ENCODE data around the gene KRTAP10-4. TPM values are rescaled to one million over a fixed set of nuclear protein-coding genes. Genes with fewer than 3 reads are reported as not detected.

The KRTAP10-4 gene
- total and polyA plus RNA-seq, 10 of the 15 experiments (the other 5 are each of a cell fraction or from before 2014, with no cell fraction given) = not detected

GRCh38 chr21:44535963-44536362 lies 37.6 kb upstream of the KRTAP10-4 start (continued):
- no peak for TF ChIP-seq CBX3 (IDR thresholded peaks at IDR 0.05; ENCODE audit: borderline replicate concordance, low read depth)

- CTCF ChIA-PET = no interaction called here
- intact Hi-C loops (cut with micrococcal nuclease; ENCODE audit: unreplicated experiment) (no loop called here), in situ Hi-C loops (cut with MboI) (no loop called here)
- DNase-seq (ENCODE audit: low read depth, low spot score) (no peak), ATAC-seq (no peak), FAIRE-seq (no peak)
- H3K27ac ChIP-seq (ENCODE audit: control insufficient read depth, insufficient read depth) = no peak overlapping the region
- H4K20me1 ChIP-seq (ENCODE audit: control insufficient read depth, insufficient read depth) = no peaks in the 10 kb centered on the region
- no peak overlapping the region for H3K9ac ChIP-seq (ENCODE audit: control insufficient read depth, insufficient read depth, low read length)
- no peaks in the 10 kb centered on the region for H3K79me2 ChIP-seq (ENCODE audit: control insufficient read depth, insufficient read depth, low read length)
- H2AFZ ChIP-seq (ENCODE audit: control insufficient read depth, low read depth, low read length) = no peak overlapping the region
- 61% methylated on average over 31 of the region's 33 CpGs for WGBS (ENCODE audit: insufficient coverage, insufficient replicate concordance, low lambda C conversion rate, missing lambda C conversion rate)
- RAD21 ChIA-PET (ENCODE audit: unreplicated experiment) = no interaction called here
- H3K27me3 ChIP-seq (replicated peaks in 1 of 2; ENCODE audit: control insufficient read depth in 2 of 2, insufficient read depth in 2 of 2, low read length in 1 of 2) = no peaks in the 10 kb centered on the region
- H3K4me2 ChIP-seq (ENCODE audit: control insufficient read depth, insufficient read depth) = no peak overlapping the region
- no peaks in the 10 kb centered on the region; the same call in 2 of the 3 replicates for H3K9me3 ChIP-seq (replicated peaks; ENCODE audit: control insufficient read depth, insufficient read depth, low read length)
- no peak overlapping the region for H3K4me3 ChIP-seq
- SMC1A ChIA-PET (ENCODE audit: uncharacterized antibody, unreplicated experiment) = no interaction called here
- H3K36me3 ChIP-seq (ENCODE audit: control insufficient read depth in 2 of 2, insufficient read depth in 2 of 2, low read length in 1 of 2) = no peaks in the 10 kb centered on the region
- no TSS peak for BruUV-seq (replicated peaks)
- TF ChIP-seq, protein P1, sequence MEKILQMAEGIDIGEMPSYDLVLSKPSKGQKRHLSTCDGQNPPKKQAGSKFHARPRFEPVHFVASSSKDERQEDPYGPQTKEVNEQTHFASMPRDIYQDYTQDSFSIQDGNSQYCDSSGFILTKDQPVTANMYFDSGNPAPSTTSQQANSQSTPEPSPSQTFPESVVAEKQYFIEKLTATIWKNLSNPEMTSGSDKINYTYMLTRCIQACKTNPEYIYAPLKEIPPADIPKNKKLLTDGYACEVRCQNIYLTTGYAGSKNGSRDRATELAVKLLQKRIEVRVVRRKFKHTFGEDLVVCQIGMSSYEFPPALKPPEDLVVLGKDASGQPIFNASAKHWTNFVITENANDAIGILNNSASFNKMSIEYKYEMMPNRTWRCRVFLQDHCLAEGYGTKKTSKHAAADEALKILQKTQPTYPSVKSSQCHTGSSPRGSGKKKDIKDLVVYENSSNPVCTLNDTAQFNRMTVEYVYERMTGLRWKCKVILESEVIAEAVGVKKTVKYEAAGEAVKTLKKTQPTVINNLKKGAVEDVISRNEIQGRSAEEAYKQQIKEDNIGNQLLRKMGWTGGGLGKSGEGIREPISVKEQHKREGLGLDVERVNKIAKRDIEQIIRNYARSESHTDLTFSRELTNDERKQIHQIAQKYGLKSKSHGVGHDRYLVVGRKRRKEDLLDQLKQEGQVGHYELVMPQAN (conservative IDR thresholded peaks at IDR 0.05) = no peak
- TF ChIP-seq PAX5 (IDR thresholded peaks at IDR 0.05; ENCODE audit: borderline replicate concordance, low read depth, low read length) (no peak), LARP7 (IDR thresholded peaks at IDR 0.05) (no peak), TCF12 (IDR thresholded peaks at IDR 0.05; ENCODE audit: low read depth, low read length) (no peak), SP1 (IDR thresholded peaks at IDR 0.05; ENCODE audit: low read depth, low read length) (no peak), STAT3 (IDR thresholded peaks at IDR 0.05; ENCODE audit: low read depth, low read length) (no peak), TAF1 (IDR thresholded peaks at IDR 0.05; ENCODE audit: borderline replicate concordance, low read depth, low read length) (no peak), SUZ12 (IDR thresholded peaks at IDR 0.05; ENCODE audit: unreplicated experiment) (no peak), ZNF274 (IDR thresholded peaks at IDR 0.05; ENCODE audit: insufficient read depth, insufficient read length) (no peak), ZNF217 (IDR thresholded peaks at IDR 0.05) (no peak), PAX8 (IDR thresholded peaks at IDR 0.05) (no peak), DPF2 (IDR thresholded peaks at IDR 0.05) (no peak), RELB (IDR thresholded peaks at IDR 0.05; ENCODE audit: low read depth) (no peak), FOXM1 (IDR thresholded peaks at IDR 0.05; ENCODE audit: low read depth, low read length) (no peak), NFYB (IDR thresholded peaks at IDR 0.05; ENCODE audit: insufficient read depth, low read depth, low read length) (no peak), WRNIP1 (IDR thresholded peaks at IDR 0.05; ENCODE audit: borderline replicate concordance, low read depth, low read length) (no peak), SRF (IDR thresholded peaks at IDR 0.05; ENCODE audit: low read depth in 2 of 2, low read length in 2 of 2) (no peak)
- POLR2A ChIA-PET = no interaction called here
- H3K4me1 ChIP-seq (ENCODE audit: control insufficient read depth, insufficient read depth, low read length) = no peaks in the 10 kb centered on the region
Observed at GRCh38 chr21:44537930-44538911, 35.3 kb upstream of the KRTAP10-4 start.

Data from GM12878 (cell line).